CD4-positive, CD25-positive, alpha-beta regulatory T cell (primary cell): ENCODE data around the gene PKN3. TPM values are rescaled to one million over a fixed set of nuclear protein-coding genes. Genes with fewer than 3 reads are reported as not detected.

Source experiments
- ATAC-seq, 2 donors: fragments of 150-1000 bp; cut with Tn5 transposase; one replicate each; pipeline ENCODE4 v1.10.0; 2021; ENCODE audit warnings: low read depth in 2 of 2, moderate number of reproducible peaks in 2 of 2, moderate library complexity in 1 of 2
- DNase-seq, 3 donors: peaks; one replicate each; pipeline versions ENCODE4 v3.0.0 to v3.0.0-alpha.2; 2012 to 2022; ENCODE audit warnings: mixed read lengths in 1 of 3
- H3K27ac ChIP-seq: one replicate; pipeline ENCODE4 v1.7.0; 2013; ENCODE audit warnings: mild to moderate bottlenecking, low read length; ENCODE audit not compliant: insufficient read depth, poor library complexity, severe bottlenecking
- H3K27me3 ChIP-seq: one replicate; pipeline ENCODE4 v1.7.0; 2013; ENCODE audit warnings: low read length; ENCODE audit not compliant: control insufficient read depth, insufficient read depth
- H3K36me3 ChIP-seq: one replicate; pipeline ENCODE4 v1.7.0; 2013; ENCODE audit warnings: mild to moderate bottlenecking, low read length, moderate library complexity; ENCODE audit not compliant: control insufficient read depth, insufficient read depth
- H3K4me1 ChIP-seq: 2 replicates; pipeline ENCODE4 v1.7.0; 2013; ENCODE audit warnings: mild to moderate bottlenecking, low read length; ENCODE audit not compliant: insufficient read depth, control insufficient read depth, poor library complexity, severe bottlenecking
- H3K4me3 ChIP-seq: one replicate; pipeline ENCODE4 v1.7.0; 2013; ENCODE audit warnings: low read depth, mild to moderate bottlenecking, low read length, moderate library complexity
- H3K9me3 ChIP-seq, 2 experiments: 1 replicate in 1 of 2; 2 replicates in 1 of 2; pipeline ENCODE4 v1.7.0; 2013; ENCODE audit warnings: low read length in 2 of 2, mild to moderate bottlenecking in 1 of 2, moderate library complexity in 1 of 2; ENCODE audit not compliant: control insufficient read depth in 2 of 2
- H3K27ac Mint-ChIP-seq, 3 donors: one replicate each; pipeline ENCODE4 v1.8.0; 2020 to 2022; ENCODE audit warnings: mild to moderate bottlenecking in 3 of 3, mixed read lengths in 3 of 3, moderate library complexity in 2 of 3
- H3K27me3 Mint-ChIP-seq: one replicate; pipeline ENCODE4 v1.8.0; 2022; ENCODE audit warnings: mild to moderate bottlenecking, mixed read lengths
- H3K36me3 Mint-ChIP-seq: one replicate; pipeline ENCODE4 v1.8.0; 2020; ENCODE audit warnings: mixed read lengths
- H3K4me1 Mint-ChIP-seq, 4 donors: one replicate each; pipeline ENCODE4 v1.8.0; 2020 to 2022; ENCODE audit warnings: mixed read lengths in 4 of 4, mild to moderate bottlenecking in 1 of 4
- H3K4me3 Mint-ChIP-seq, 4 donors: one replicate each; pipeline ENCODE4 v1.8.0; 2020 to 2022; ENCODE audit warnings: mild to moderate bottlenecking in 4 of 4, mixed read lengths in 4 of 4, moderate library complexity in 3 of 4
- H3K9me3 Mint-ChIP-seq, 7 donors: one replicate each; pipeline ENCODE4 v1.8.0; 2020 to 2022; ENCODE audit warnings: mixed read lengths in 7 of 7, mild to moderate bottlenecking in 3 of 7, moderate library complexity in 2 of 7
- polyA plus RNA-seq, 4 donors: library from polyadenylated mRNA; unstranded; fragments of 300-500 nt; fragmentation: Illumina TruSeq; gene quantifications; one replicate each; pipeline ENCODE4 v1.2.3, GENCODE V29; 2021
- total RNA-seq: library from RNA; stranded (reverse); gene quantifications from one replicate; pipeline ENCODE4 v1.2.3, GENCODE V29; 2022

PKN3 gene
- total and polyA plus RNA-seq, 5 donors from 2014 or later, result 0.69 to 2.6 (median 0.83) TPM; not detected in 1

DNA sequence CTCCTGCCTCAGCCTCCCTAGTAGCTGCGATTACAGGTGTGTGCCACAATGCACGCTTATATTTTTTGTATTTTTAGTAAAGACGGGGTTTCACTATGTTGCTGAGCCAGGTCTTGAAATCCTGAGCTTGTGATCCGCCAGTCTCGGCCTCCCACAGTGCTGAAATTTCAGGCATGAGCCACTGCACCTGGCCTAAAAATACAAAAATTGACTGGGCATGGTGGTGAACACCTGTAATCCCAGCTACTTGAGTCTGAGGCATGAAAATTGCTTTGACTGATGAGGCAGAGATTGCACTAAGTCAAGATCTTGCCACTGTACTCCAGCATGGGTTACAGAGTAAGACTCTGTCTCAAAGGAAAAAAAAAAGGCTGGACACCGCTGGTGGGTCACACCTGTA is 32.5 kb upstream of the PKN3 start:
- no peaks in the 10 kb centered on the region for H3K27me3 ChIP-seq
- Mint-ChIP-seq H3K4me3 (no peak overlapping the region), H3K4me1 (no peaks in the 10 kb centered on the region), H3K27ac (no peak overlapping the region), H3K9me3 (no peaks in the 10 kb centered on the region), H3K36me3 (no peaks in the 10 kb centered on the region), H3K27me3 (no peaks in the 10 kb centered on the region)
- H3K27ac ChIP-seq, result no peak overlapping the region
- no peaks in the 10 kb centered on the region for H3K4me1 ChIP-seq
- no peak overlapping the region for H3K4me3 ChIP-seq
- DNase-seq, result no peak
- H3K36me3 ChIP-seq, result no peaks in the 10 kb centered on the region
- ATAC-seq, result no peak
- H3K9me3 ChIP-seq, result no peaks in the 10 kb centered on the region

DNA sequence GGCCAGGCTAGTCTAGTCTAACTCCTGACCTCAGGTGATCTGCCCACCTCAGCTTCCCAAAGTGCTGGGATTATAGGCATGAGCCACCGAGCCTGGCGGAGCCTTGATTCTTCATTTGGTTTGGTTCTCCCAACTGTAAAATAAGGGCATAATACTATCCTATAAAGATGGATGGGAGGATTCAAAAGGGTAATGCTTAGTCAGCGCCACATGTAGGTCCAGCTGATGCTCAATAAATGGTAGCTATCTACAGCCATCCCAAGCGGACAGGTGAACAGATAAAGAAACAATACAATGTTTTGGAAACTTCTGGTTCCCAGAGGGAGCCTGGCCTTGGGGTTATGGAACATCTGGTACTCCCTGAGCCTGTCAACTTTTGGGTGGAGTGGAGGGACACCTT is 26.9 kb upstream of the PKN3 start:
- no peaks in the 10 kb centered on the region for H3K27me3 Mint-ChIP-seq
- no peaks in the 10 kb centered on the region for H3K27me3 ChIP-seq
- peak overlapping the region in 1 of 4 donors; percentile 15 for H3K4me3 Mint-ChIP-seq
- ATAC-seq, result no peak
- no peaks in the 10 kb centered on the region for H3K36me3 ChIP-seq
- H3K36me3 Mint-ChIP-seq, result peaks cover 3% of the 10 kb centered on the region
- no peak overlapping the region for H3K27ac ChIP-seq
- no peaks in the 10 kb centered on the region for H3K9me3 Mint-ChIP-seq
- DNase-seq, result no peak
- H3K4me1 Mint-ChIP-seq, result peaks cover 0 to 2% (median 0%) of the 10 kb centered on the region in 4 donors
- no peak overlapping the region for H3K27ac Mint-ChIP-seq
- H3K9me3 ChIP-seq, result no peaks in the 10 kb centered on the region
- no peak overlapping the region for H3K4me3 ChIP-seq
- no peaks in the 10 kb centered on the region for H3K4me1 ChIP-seq

DNA sequence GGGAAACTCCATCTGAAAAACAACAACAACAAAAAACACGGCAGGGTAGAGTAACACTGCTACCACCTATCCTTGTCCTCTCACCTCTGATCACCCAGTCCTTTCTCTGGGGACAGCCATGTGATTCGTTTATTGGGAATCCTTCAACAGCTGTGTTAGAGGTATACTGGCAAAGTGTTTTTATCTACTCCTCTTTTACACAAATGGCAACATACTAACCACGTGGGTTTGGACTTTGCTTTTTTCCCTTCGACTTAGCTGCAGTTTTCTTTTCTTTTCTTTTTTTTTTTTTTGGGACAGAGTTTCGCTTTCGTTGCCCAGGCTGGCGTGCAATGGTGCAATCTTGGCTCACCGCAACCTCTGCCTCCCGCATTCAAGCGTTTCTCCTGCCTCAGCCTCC is 24.5 kb upstream of the PKN3 start:
- DNase-seq (no peak), ATAC-seq (no peak)
- peaks cover 3% of the 10 kb centered on the region for H3K36me3 Mint-ChIP-seq
- H3K9me3 ChIP-seq, result no peaks in the 10 kb centered on the region
- H3K4me1 Mint-ChIP-seq, result peaks cover 0 to 7% (median 3%) of the 10 kb centered on the region in 4 donors
- no peak overlapping the region for H3K27ac Mint-ChIP-seq
- no peaks in the 10 kb centered on the region for H3K36me3 ChIP-seq
- no peak overlapping the region for H3K4me3 Mint-ChIP-seq
- no peaks in the 10 kb centered on the region for H3K27me3 Mint-ChIP-seq
- H3K27ac ChIP-seq, result no peak overlapping the region
- H3K27me3 ChIP-seq, result no peaks in the 10 kb centered on the region
- no peaks in the 10 kb centered on the region for H3K9me3 Mint-ChIP-seq
- no peak overlapping the region for H3K4me3 ChIP-seq
- H3K4me1 ChIP-seq, result no peaks in the 10 kb centered on the region

DNA sequence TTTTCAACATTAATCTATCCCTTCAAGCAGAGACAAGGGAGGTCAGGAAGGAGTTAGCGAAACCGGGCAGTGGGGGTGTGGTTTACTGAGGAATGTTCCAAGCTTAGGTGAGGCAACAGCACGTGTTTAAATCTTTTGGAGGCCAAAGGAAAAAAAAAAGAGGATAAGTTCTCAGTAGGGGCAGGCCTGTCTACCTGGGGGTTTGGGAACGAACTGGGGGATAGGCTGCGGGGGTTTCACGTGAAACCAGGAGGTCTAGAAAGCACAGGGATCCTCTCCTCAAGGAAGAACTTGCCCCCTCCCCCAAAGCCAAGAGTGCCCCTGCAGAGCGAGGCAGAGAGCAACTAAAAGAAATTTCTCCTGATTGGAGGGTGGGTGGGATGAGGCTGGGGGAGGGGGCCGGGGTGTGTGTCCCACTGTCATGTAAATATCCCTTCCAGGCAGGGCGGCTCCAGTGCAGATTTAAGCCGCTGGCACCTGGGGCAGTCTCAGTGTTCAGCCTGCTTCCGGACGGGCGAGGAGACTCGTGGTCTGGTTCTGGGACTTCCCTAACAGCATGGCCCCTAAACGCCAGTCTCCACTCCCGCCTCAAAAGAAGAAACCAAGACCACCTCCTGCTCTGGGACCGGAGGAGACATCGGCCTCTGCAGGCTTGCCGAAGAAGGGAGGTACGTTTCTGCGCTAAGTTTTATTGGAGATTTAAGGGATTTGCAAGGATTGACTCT is 18.8 kb upstream of the PKN3 start:
- H3K27ac Mint-ChIP-seq, result peak overlapping the region; percentile 94 to 100 (median 97)
- Histone ChIP-seq H3K36me3 (no peaks in the 10 kb centered on the region), H3K27me3 (no peaks in the 10 kb centered on the region), H3K27ac (peak overlapping the region; percentile 83), H3K4me1 (peaks cover 50% of the 10 kb centered on the region), H3K4me3 (peak overlapping the region; percentile 92), H3K9me3 (no peaks in the 10 kb centered on the region)
- H3K9me3 Mint-ChIP-seq, result no peaks in the 10 kb centered on the region
- no peak for ATAC-seq
- H3K27me3 Mint-ChIP-seq, result peaks cover 4% of the 10 kb centered on the region
- DNase-seq, result peak in 1 of 3 donors; percentile 55
- H3K36me3 Mint-ChIP-seq, result no peaks in the 10 kb centered on the region
- H3K4me1 Mint-ChIP-seq, result peaks cover 12 to 61% (median 38%) of the 10 kb centered on the region in 4 donors
- peak overlapping the region; percentile 93 to 100 (median 98) for H3K4me3 Mint-ChIP-seq

DNA sequence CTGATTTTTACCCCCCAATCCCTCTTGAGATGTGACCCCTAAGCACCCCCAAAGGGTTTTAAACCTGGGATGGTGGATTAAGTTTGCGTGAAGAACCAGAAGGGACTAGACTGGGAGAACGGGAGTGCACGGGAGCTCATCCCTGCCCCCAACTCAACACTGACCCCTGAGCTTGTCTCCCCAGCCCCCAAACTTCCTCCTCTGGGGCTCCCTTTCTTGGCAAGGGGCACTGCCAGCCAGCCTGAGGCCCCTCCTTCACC is 18.3 kb upstream of the PKN3 start:
- Mint-ChIP-seq H3K4me3 (peak overlapping the region; percentile 93 to 100 (median 98)), H3K27me3 (peaks cover 5% of the 10 kb centered on the region), H3K27ac (peak overlapping the region; percentile 94 to 100 (median 97)), H3K9me3 (no peaks in the 10 kb centered on the region), H3K4me1 (peaks cover 13 to 62% (median 38%) of the 10 kb centered on the region in 4 donors), H3K36me3 (no peaks in the 10 kb centered on the region)
- Histone ChIP-seq H3K27me3 (no peaks in the 10 kb centered on the region), H3K4me3 (peak overlapping the region; percentile 92), H3K27ac (peak overlapping the region; percentile 83), H3K4me1 (peaks cover 51% of the 10 kb centered on the region), H3K36me3 (no peaks in the 10 kb centered on the region), H3K9me3 (no peaks in the 10 kb centered on the region)
- ATAC-seq, result no peak
- no peak for DNase-seq

DNA sequence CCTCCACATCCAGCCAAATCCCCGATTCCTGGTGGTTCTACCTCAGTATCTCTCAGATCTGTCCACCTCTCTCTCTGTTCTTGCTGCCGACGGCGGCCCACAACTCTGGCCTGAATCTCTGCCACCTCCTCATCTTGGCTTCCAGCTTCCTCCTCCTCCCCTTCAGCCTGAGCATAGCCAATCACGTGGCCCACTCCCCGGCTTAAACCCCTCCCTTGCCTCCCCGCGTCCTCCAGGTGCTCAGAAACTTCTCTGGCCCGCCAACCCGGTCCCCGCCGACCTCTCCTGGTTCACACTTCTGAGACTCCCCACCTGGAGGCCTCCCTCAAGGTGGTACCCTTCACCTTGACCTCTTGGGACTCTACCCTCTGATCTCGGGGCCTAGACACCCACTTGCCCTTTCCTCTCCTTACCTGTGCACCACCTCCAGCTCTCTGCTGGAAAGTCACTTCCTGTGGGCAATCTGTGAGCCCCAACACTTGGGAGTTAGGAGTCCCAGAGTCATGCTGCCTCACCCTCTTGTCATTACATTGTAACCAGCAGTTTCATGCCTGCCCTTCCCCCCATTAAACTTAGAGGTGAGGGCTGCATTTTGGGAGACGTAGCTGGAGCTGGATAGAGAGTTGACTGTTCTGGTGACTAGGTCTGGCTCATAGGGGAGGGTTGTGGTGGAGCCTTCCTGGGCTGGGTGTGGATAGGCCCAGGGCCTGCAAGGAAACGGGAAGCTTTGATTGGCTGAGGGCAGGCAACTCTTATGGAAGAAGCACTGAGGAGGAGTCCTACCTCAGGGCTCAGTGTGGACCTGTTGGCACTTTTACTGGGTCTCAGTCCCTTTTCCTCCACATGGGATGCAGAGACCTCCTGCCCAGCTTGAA is 17.7 kb upstream of the PKN3 start:
- H3K27me3 Mint-ChIP-seq, result peaks cover 5% of the 10 kb centered on the region
- H3K4me3 Mint-ChIP-seq, result peak overlapping the region; percentile 93 to 100 (median 98)
- Histone ChIP-seq H3K4me3 (peak overlapping the region; percentile 92), H3K36me3 (no peaks in the 10 kb centered on the region), H3K4me1 (peaks cover 51% of the 10 kb centered on the region), H3K27ac (peak overlapping the region; percentile 83), H3K9me3 (no peaks in the 10 kb centered on the region), H3K27me3 (no peaks in the 10 kb centered on the region)
- DNase-seq (peak; percentile 73 to 90 (median 73)), ATAC-seq (peak; percentile 42 to 49)
- peak overlapping the region; percentile 94 to 100 (median 97) for H3K27ac Mint-ChIP-seq
- H3K9me3 Mint-ChIP-seq, result no peaks in the 10 kb centered on the region
- no peaks in the 10 kb centered on the region for H3K36me3 Mint-ChIP-seq
- H3K4me1 Mint-ChIP-seq, result peaks cover 13 to 62% (median 37%) of the 10 kb centered on the region in 4 donors

DNA sequence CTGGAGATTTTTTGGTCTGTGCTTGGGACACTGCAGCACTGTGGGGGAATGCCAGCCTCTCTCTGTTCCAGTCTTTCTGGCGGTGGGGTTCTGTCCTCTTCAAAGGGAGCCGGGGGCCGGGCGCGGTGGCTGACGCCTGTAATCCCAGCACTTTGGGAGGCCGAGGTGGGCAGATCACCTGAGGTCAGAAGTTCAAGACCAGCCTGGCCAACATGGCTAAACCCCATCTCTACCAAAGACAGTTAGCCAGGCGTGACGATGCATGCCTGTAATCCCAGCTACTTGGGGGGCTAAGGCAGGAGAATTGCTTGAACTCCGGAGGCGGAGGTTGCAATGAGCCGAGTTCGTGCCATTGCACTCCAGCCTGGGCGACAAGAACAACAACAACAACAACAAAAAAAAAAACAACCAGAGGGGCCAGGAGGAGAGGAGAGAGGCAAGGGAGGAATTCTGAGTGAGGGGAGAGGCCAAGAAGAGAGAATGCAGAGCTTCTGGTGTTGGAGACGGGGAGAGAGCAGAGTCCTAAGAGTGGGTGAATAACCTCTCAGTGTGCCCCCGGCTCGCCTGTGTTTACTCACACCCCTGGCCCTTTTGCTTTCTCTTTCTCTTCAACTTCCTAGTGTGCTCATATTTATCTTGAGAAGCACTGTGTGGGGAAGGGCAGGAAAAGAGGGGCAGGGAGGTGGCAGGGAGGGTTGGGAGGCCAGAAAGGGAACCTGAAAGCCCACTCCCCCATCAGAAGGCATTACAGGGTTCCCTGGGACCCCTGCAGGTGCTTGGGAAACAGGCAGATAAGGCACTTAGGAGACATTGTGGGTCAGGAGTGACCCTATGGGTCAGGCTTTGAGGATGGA is 16.4 kb upstream of the PKN3 start:
- peaks cover 13 to 67% (median 42%) of the 10 kb centered on the region in 4 donors for H3K4me1 Mint-ChIP-seq
- peak overlapping the region; percentile 94 to 100 (median 97) for H3K27ac Mint-ChIP-seq
- H3K36me3 Mint-ChIP-seq, result peaks cover 4% of the 10 kb centered on the region
- Histone ChIP-seq H3K27ac (peak overlapping the region; percentile 83), H3K4me1 (peaks cover 59% of the 10 kb centered on the region), H3K4me3 (peak overlapping the region; percentile 92), H3K36me3 (no peaks in the 10 kb centered on the region), H3K27me3 (no peaks in the 10 kb centered on the region), H3K9me3 (no peaks in the 10 kb centered on the region)
- peak overlapping the region; percentile 93 to 100 (median 98) for H3K4me3 Mint-ChIP-seq
- ATAC-seq, result peak; percentile 13 to 16
- DNase-seq, result peak in 2 of 3 donors; percentile 39 to 79
- no peaks in the 10 kb centered on the region for H3K9me3 Mint-ChIP-seq
- peaks cover 5% of the 10 kb centered on the region for H3K27me3 Mint-ChIP-seq
